Upper lobe of right lung (tissue), 1 donor: ENCODE data around the gene PLEKHA6. TPM values are rescaled to one million over a fixed set of nuclear protein-coding genes. Genes with fewer than 3 reads are reported as not detected.

Experiments used
- ATAC-seq: fragments of 200-7000 bp; cut with Tn5 transposase; one replicate; pipeline ENCODE4 v1.9.1; 2020; ENCODE audit warnings: mild to moderate bottlenecking, moderate library complexity
- DNase-seq: peaks from one replicate; pipeline ENCODE4 v3.0.0-alpha.2; 2020
- H3K27ac ChIP-seq: fragments of 200-600 bp; one replicate; pipeline ENCODE4 v1.8.0; 2022
- H3K27me3 ChIP-seq: fragments of 200-600 bp; one replicate; pipeline ENCODE4 v1.8.0; 2022; ENCODE audit warnings: mild to moderate bottlenecking
- H3K36me3 ChIP-seq: fragments of 200-600 bp; one replicate; pipeline ENCODE4 v1.8.0; 2022
- H3K4me1 ChIP-seq: fragments of 200-600 bp; one replicate; pipeline ENCODE4 v1.8.0; 2022
- H3K4me3 ChIP-seq: fragments of 200-600 bp; one replicate; pipeline ENCODE4 v1.8.0; 2022; ENCODE audit warnings: mild to moderate bottlenecking
- H3K9me3 ChIP-seq: fragments of 200-600 bp; one replicate; pipeline ENCODE4 v1.8.0; 2022
- CTCF ChIP-seq: fragments of 200-600 bp; IDR thresholded peaks from one replicate; pipeline ENCODE4 v1.8.0; 2022; ENCODE audit warnings: antibody characterized with exemption
- intact Hi-C: fragments of 100-400 bp; cut with DNase I; formaldehyde crosslinking; loops from one replicate; pipeline ENCODE4 v1.11.0; 2022
- total RNA-seq: library from RNA; stranded (reverse); fragmentation: NEBNext Ultra II Directional; extraction: Animal tissue kit (Norgen Biotek cat#: 25700); gene quantifications from one replicate; pipeline ENCODE4 v1.2.1, GENCODE V29; 2021
- donor health status: DM: no; HTN: yes; CAD: no; lungs with severe emphysema.

PLEKHA6 gene
- total RNA-seq, 1 donor from 2014 or later, result 7.1 TPM

GRCh38 chr1:204307334-204307883, 52.3 kb downstream of the PLEKHA6 start:
- peak overlapping the region; percentile 36 for H3K27ac ChIP-seq

GRCh38 chr1:204306076-204306475, 53.7 kb downstream of the PLEKHA6 start:
- H3K9me3 ChIP-seq, result no peaks in the 10 kb centered on the region
- ATAC-seq, result no peak
- H3K4me3 ChIP-seq, result no peak overlapping the region
- H3K27ac ChIP-seq, result no peak overlapping the region
- DNase-seq, result no peak
- intact Hi-C loops, result no loop called here
- no peaks in the 10 kb centered on the region for H3K36me3 ChIP-seq
- TF ChIP-seq CTCF, result no peak
- H3K4me1 ChIP-seq, result peaks cover 8% of the 10 kb centered on the region
- no peaks in the 10 kb centered on the region for H3K27me3 ChIP-seq

More at GRCh38 chr1:204307334-204307883, 52.3 kb downstream of the PLEKHA6 start:
- DNase-seq, result peak; percentile 73
- TF ChIP-seq CTCF, result no peak
- peaks cover 8% of the 10 kb centered on the region for H3K4me1 ChIP-seq
- intact Hi-C loops, result no loop called here
- no peaks in the 10 kb centered on the region for H3K27me3 ChIP-seq
- ATAC-seq, result peak; percentile 84
- no peaks in the 10 kb centered on the region for H3K9me3 ChIP-seq
- H3K4me3 ChIP-seq, result peak overlapping the region; percentile 19
- no peaks in the 10 kb centered on the region for H3K36me3 ChIP-seq

GRCh38 chr1:204304067-204304466, 55.7 kb downstream of the PLEKHA6 start:
- TF ChIP-seq CTCF, result no peak
- intact Hi-C loops, result no loop called here
- Histone ChIP-seq H3K27me3 (no peaks in the 10 kb centered on the region), H3K4me3 (no peak overlapping the region), H3K27ac (no peak overlapping the region), H3K36me3 (no peaks in the 10 kb centered on the region), H3K4me1 (peaks cover 8% of the 10 kb centered on the region), H3K9me3 (no peaks in the 10 kb centered on the region)
- no peak for DNase-seq
- no peak for ATAC-seq

- ATAC-seq (no peak), DNase-seq (no peak)
- Histone ChIP-seq H3K9me3 (no peaks in the 10 kb centered on the region), H3K27me3 (no peaks in the 10 kb centered on the region), H3K4me1 (peaks cover 2% of the 10 kb centered on the region), H3K4me3 (no peak overlapping the region), H3K27ac (no peak overlapping the region), H3K36me3 (no peaks in the 10 kb centered on the region)
- TF ChIP-seq CTCF, result no peak
- intact Hi-C loops, result no loop called here
Observed at GRCh38 chr1:204302769-204303168, 57.0 kb downstream of the PLEKHA6 start.

- H3K9me3 ChIP-seq, result no peaks in the 10 kb centered on the region
- no peaks in the 10 kb centered on the region for H3K27me3 ChIP-seq
- intact Hi-C loops, result no loop called here
- ATAC-seq (no peak), DNase-seq (no peak)
- H3K4me3 ChIP-seq, result no peak overlapping the region
- peaks cover 8% of the 10 kb centered on the region for H3K4me1 ChIP-seq
- no peak for TF ChIP-seq CTCF
- no peak overlapping the region for H3K27ac ChIP-seq
- no peaks in the 10 kb centered on the region for H3K36me3 ChIP-seq
Observed at GRCh38 chr1:204301171-204301957, 58.4 kb downstream of the PLEKHA6 start.
